K562 (cell line): ENCODE measurements around the gene DYRK1A. TPM values are rescaled to one million over a fixed set of nuclear protein-coding genes. Genes with fewer than 3 reads are reported as not detected.

Experiments used
- BDP1 ChIP-seq: IDR thresholded peaks from 3 replicates; pipeline ENCODE4 v1.6.1; 2011; ENCODE audit not compliant: insufficient read length, insufficient read depth
- DMBX1 ChIP-seq: fragments of 250-450 bp; sonication (Bioruptor Pico); IDR thresholded peaks from 2 replicates; pipeline ENCODE4 v1.8.0; 2022; ENCODE audit warnings: inconsistent platforms, mild to moderate bottlenecking, moderate library complexity, borderline replicate concordance
- ETS2 ChIP-seq: IDR thresholded peaks from 2 replicates; pipeline ENCODE4 v1.6.1; 2016; ENCODE audit warnings: borderline replicate concordance, missing genetic modification characterization, mild to moderate bottlenecking, moderate library complexity, missing compliant biosample characterization; ENCODE audit not compliant: poor library complexity, severe bottlenecking
- FOXK2 ChIP-seq, 2 experiments: fragments of 450-650 bp; IDR thresholded peaks in 1 of 2; conservative IDR thresholded peaks in 1 of 2; 2 replicates each; pipeline ENCODE4 v1.6.1; 2016; ENCODE audit warnings: low read depth in 2 of 2, mild to moderate bottlenecking in 1 of 2
- FOXM1 ChIP-seq, 2 experiments: fragments of 450-650 bp in 1 of 2; sonication (generic) in 1 of 2; formaldehyde crosslinking in 1 of 2; IDR thresholded peaks; 2 replicates each; pipeline versions ENCODE4 v1.6.1 to v1.9.0; 2017 to 2022; ENCODE audit warnings: low read depth in 2 of 2, mild to moderate bottlenecking in 2 of 2, missing genetic modification reagents in 1 of 2, moderate library complexity in 1 of 2
- HDAC1 ChIP-seq, 2 experiments: fragments of 450-650 bp; IDR thresholded peaks; 2 replicates each; pipeline ENCODE4 v1.6.1; 2016 to 2017; ENCODE audit warnings: inconsistent platforms in 1 of 2, mild to moderate bottlenecking in 1 of 2, moderate library complexity in 1 of 2
- HMG20A ChIP-seq: fragments of 450-650 bp; formaldehyde crosslinking; conservative IDR thresholded peaks from 2 replicates; pipeline ENCODE4 v1.4.0; 2020; ENCODE audit warnings: mild to moderate bottlenecking, mixed read lengths
- HSF4 ChIP-seq: fragments of 250-450 bp; sonication (Bioruptor Pico); IDR thresholded peaks from 2 replicates; pipeline ENCODE4 v2.1.2; 2022; ENCODE audit warnings: mild to moderate bottlenecking, moderate library complexity, borderline replicate concordance
- KDM1A ChIP-seq, 2 experiments: fragments of 450-650 bp; IDR thresholded peaks; 2 replicates each; pipeline ENCODE4 v1.6.1; 2016; ENCODE audit warnings: mild to moderate bottlenecking in 2 of 2
- MCM7 ChIP-seq, 2 experiments: fragments of 450-650 bp; IDR thresholded peaks; 2 replicates each; pipeline ENCODE4 v1.6.1; 2016 to 2018
- POLR2AphosphoS5 ChIP-seq: IDR thresholded peaks from 2 replicates; pipeline ENCODE4 v1.6.1; 2011; ENCODE audit warnings: mild to moderate bottlenecking, low read depth, low read length, moderate library complexity; ENCODE audit not compliant: control insufficient read depth, insufficient read depth
- PTTG1 ChIP-seq: fragments of 450-650 bp; IDR thresholded peaks from 2 replicates; pipeline ENCODE4 v1.6.1; 2016; ENCODE audit warnings: low read depth, mild to moderate bottlenecking, missing genetic modification characterization, missing compliant biosample characterization
- SMARCC2 ChIP-seq: fragments of 450-650 bp; IDR thresholded peaks from 2 replicates; pipeline ENCODE4 v1.6.1; 2017; ENCODE audit warnings: antibody characterized with exemption, moderate library complexity, mild to moderate bottlenecking, low read depth
- SMARCE1 ChIP-seq: fragments of 450-650 bp; IDR thresholded peaks from 2 replicates; pipeline ENCODE4 v1.7.1; 2016; ENCODE audit warnings: mild to moderate bottlenecking
- SRF ChIP-seq, 2 experiments: fragments of 250-450, 450-650 bp in 1 of 2; sonication (Bioruptor Pico) in 1 of 2; sonication (generic) in 1 of 2; formaldehyde crosslinking; IDR thresholded peaks; 2 replicates each; pipeline versions ENCODE4 v1.5.0 to v1.5.1; 2020 to 2022; ENCODE audit warnings: mild to moderate bottlenecking in 1 of 2, missing genetic modification reagents in 1 of 2
- TAF15 ChIP-seq: fragments of 200-400 bp; formaldehyde crosslinking; IDR thresholded peaks from 2 replicates; pipeline ENCODE4 v1.6.1; 2017; ENCODE audit warnings: mild to moderate bottlenecking, low read depth, low read length, moderate library complexity
- polyA plus RNA-seq, 8 experiments: library from polyadenylated mRNA; depleted of rRNA in 4 of 8; stranded (reverse) in 5 of 8; unstranded in 3 of 8; fragments of >200 nt; fragmentation: Nextera tagmentation in 2 of 8; fragmentation: Illumina TruSeq in 1 of 8; extraction: Ambion mirVana in 2 of 8; extraction: Trizol in 1 of 8; gene quantifications; 2 replicates each; pipeline versions ENCODE4 v1.2.1 to v1.2.3, GENCODE V29; 2011 to 2014; ENCODE audit warnings: inconsistent platforms in 1 of 8, missing spikeins in 1 of 8
- total RNA-seq, 7 experiments: library from RNA; depleted of rRNA in 6 of 7; stranded (reverse); fragments of >200 nt in 6 of 7; fragmentation: Illumina TruSeq in 2 of 7; extraction: Trizol in 2 of 7; gene quantifications; 2 replicates each; pipeline versions ENCODE4 v1.2.1 to v1.2.3, GENCODE V29; 2011 to 2021; ENCODE audit warnings: low replicate concordance in 1 of 7
- TF ChIP-seq, protein P1 (sequence below): sonication (generic); formaldehyde crosslinking; IDR thresholded peaks from 2 replicates; pipeline ENCODE4 v1.8.1; 2023; ENCODE audit warnings: mild to moderate bottlenecking, missing genetic modification reagents
- TF ChIP-seq, protein P2 (sequence below): fragments of 250-450 bp; sonication (Bioruptor Pico); IDR thresholded peaks from 2 replicates; pipeline ENCODE4 v1.8.0; 2022; ENCODE audit warnings: moderate library complexity, mild to moderate bottlenecking, inconsistent platforms
- TF ChIP-seq, protein P3 (sequence below): fragments of 450-650 bp; IDR thresholded peaks from 2 replicates; pipeline ENCODE4 v1.6.1; 2016
- TF ChIP-seq, protein P4 (sequence below): sonication (generic); formaldehyde crosslinking; IDR thresholded peaks from 2 replicates; pipeline ENCODE4 v1.9.0; 2022; ENCODE audit warnings: mild to moderate bottlenecking, missing genetic modification reagents
- TF ChIP-seq, protein P5 (sequence below), 2 experiments: fragments of 450-650 bp; IDR thresholded peaks; 2 replicates each; pipeline ENCODE4 v1.6.1; 2016
- TF ChIP-seq, protein P6 (sequence below): fragments of 250-450 bp; sonication (Bioruptor Pico); IDR thresholded peaks from 2 replicates; pipeline ENCODE4 v1.8.0; 2021; ENCODE audit warnings: mild to moderate bottlenecking, moderate library complexity

The DYRK1A gene
- total and polyA plus RNA-seq, 9 of the 15 experiments (the other 6 are each of a cell fraction or from before 2014, with no cell fraction given), result 3.7 to 64.8 (median 42.3) TPM

DNA sequence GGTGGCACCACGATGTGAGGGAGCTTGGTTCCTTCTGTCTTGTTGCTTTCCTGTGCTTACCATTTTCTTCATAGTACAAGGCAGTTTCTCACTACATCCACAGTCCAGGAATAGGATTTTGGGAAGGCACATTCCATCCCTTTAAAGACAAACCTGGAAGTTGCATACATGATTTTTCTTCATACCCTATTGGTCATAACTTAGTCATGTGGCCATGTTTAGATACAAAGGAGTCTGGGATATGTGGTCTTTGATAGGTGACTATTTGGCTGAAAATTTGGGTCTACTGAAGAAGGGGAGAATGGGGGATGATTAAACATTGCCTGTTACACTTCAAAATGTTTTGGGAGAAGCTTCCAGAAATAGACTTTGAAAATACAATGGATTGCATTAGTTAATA lies 7.0 kb downstream of the DYRK1A start (continued):
- TF ChIP-seq, protein P1, sequence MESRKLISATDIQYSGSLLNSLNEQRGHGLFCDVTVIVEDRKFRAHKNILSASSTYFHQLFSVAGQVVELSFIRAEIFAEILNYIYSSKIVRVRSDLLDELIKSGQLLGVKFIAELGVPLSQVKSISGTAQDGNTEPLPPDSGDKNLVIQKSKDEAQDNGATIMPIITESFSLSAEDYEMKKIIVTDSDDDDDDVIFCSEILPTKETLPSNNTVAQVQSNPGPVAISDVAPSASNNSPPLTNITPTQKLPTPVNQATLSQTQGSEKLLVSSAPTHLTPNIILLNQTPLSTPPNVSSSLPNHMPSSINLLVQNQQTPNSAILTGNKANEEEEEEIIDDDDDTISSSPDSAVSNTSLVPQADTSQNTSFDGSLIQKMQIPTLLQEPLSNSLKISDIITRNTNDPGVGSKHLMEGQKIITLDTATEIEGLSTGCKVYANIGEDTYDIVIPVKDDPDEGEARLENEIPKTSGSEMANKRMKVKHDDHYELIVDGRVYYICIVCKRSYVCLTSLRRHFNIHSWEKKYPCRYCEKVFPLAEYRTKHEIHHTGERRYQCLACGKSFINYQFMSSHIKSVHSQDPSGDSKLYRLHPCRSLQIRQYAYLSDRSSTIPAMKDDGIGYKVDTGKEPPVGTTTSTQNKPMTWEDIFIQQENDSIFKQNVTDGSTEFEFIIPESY (CRISPR knock-in tag), result no peak
- TF ChIP-seq, protein P2, sequence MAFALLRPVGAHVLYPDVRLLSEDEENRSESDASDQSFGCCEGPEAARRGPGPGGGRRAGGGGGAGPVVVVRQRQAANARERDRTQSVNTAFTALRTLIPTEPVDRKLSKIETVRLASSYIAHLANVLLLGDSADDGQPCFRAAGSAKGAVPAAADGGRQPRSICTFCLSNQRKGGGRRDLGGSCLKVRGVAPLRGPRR (CRISPR knock-in tag), result no peak
- TF ChIP-seq HSF4 (CRISPR knock-in tag) (no peak), SRF (CRISPR knock-in tag; IDR thresholded peaks at IDR 0.05) (no peak), DMBX1 (CRISPR knock-in tag) (no peak), KDM1A (IDR thresholded peaks at IDR 0.05) (no peak), SMARCE1 (no peak), HMG20A (CRISPR knock-in tag) (no peak), POLR2AphosphoS5 (no peak), FOXK2 (conservative IDR thresholded peaks at IDR 0.05 in 1 of 2, IDR thresholded peaks at IDR 0.05 in 1 of 2; ENCODE audit: low read depth in 2 of 2) (0 out of 4 replicates have a peak, but pooled peaks of 1 of the 2 experiments have one; percentile 36), TAF15 (no peak), PTTG1 (tag) (no peak), HDAC1 (IDR thresholded peaks at IDR 0.05) (no peak), BDP1 (no peak), ETS2 (tag) (no peak), SMARCC2 (no peak), FOXM1 (IDR thresholded peaks at IDR 0.05; ENCODE audit: low read depth) (no peak), FOXM1 (CRISPR knock-in tag; IDR thresholded peaks at IDR 0.05; ENCODE audit: low read depth) (no peak), MCM7 (IDR thresholded peaks at IDR 0.05) (no peak)
- TF ChIP-seq, protein P3, sequence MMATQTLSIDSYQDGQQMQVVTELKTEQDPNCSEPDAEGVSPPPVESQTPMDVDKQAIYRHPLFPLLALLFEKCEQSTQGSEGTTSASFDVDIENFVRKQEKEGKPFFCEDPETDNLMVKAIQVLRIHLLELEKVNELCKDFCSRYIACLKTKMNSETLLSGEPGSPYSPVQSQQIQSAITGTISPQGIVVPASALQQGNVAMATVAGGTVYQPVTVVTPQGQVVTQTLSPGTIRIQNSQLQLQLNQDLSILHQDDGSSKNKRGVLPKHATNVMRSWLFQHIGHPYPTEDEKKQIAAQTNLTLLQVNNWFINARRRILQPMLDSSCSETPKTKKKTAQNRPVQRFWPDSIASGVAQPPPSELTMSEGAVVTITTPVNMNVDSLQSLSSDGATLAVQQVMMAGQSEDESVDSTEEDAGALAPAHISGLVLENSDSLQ, result no peak
- TF ChIP-seq, protein P4, sequence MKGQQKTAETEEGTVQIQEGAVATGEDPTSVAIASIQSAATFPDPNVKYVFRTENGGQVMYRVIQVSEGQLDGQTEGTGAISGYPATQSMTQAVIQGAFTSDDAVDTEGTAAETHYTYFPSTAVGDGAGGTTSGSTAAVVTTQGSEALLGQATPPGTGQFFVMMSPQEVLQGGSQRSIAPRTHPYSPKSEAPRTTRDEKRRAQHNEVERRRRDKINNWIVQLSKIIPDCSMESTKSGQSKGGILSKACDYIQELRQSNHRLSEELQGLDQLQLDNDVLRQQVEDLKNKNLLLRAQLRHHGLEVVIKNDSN (CRISPR knock-in tag), result peak; percentile 56; the same call in 1 of the 2 replicates
- TF ChIP-seq, protein P5, sequence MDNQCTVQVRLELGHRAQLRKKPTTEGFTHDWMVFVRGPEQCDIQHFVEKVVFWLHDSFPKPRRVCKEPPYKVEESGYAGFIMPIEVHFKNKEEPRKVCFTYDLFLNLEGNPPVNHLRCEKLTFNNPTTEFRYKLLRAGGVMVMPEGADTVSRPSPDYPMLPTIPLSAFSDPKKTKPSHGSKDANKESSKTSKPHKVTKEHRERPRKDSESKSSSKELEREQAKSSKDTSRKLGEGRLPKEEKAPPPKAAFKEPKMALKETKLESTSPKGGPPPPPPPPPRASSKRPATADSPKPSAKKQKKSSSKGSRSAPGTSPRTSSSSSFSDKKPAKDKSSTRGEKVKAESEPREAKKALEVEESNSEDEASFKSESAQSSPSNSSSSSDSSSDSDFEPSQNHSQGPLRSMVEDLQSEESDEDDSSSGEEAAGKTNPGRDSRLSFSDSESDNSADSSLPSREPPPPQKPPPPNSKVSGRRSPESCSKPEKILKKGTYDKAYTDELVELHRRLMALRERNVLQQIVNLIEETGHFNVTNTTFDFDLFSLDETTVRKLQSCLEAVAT (IDR thresholded peaks at IDR 0.05), result no peak
- TF ChIP-seq, protein P6, sequence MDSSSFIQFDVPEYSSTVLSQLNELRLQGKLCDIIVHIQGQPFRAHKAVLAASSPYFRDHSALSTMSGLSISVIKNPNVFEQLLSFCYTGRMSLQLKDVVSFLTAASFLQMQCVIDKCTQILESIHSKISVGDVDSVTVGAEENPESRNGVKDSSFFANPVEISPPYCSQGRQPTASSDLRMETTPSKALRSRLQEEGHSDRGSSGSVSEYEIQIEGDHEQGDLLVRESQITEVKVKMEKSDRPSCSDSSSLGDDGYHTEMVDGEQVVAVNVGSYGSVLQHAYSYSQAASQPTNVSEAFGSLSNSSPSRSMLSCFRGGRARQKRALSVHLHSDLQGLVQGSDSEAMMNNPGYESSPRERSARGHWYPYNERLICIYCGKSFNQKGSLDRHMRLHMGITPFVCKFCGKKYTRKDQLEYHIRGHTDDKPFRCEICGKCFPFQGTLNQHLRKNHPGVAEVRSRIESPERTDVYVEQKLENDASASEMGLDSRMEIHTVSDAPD (CRISPR knock-in tag), result no peak
